SKM-1 treated with dmso at 0.1 percent for 144 hours (cell line): ENCODE measurements around the gene GGCX.
A peak's percentile ranks its signal among the peaks of the same experiment; 100 is the strongest.
"Not testable (repeated sequence)": the region's sequence is repeated elsewhere in the genome, so short reads cannot be mapped to it uniquely, and the experiment has no call there.

Experiments used
- DNase-seq: peaks from one replicate; lab custom pipeline; 2025; ENCODE audit not compliant: unreplicated experiment; lab: John Stamatoyannopoulos, UW

GGCX gene

DNA sequence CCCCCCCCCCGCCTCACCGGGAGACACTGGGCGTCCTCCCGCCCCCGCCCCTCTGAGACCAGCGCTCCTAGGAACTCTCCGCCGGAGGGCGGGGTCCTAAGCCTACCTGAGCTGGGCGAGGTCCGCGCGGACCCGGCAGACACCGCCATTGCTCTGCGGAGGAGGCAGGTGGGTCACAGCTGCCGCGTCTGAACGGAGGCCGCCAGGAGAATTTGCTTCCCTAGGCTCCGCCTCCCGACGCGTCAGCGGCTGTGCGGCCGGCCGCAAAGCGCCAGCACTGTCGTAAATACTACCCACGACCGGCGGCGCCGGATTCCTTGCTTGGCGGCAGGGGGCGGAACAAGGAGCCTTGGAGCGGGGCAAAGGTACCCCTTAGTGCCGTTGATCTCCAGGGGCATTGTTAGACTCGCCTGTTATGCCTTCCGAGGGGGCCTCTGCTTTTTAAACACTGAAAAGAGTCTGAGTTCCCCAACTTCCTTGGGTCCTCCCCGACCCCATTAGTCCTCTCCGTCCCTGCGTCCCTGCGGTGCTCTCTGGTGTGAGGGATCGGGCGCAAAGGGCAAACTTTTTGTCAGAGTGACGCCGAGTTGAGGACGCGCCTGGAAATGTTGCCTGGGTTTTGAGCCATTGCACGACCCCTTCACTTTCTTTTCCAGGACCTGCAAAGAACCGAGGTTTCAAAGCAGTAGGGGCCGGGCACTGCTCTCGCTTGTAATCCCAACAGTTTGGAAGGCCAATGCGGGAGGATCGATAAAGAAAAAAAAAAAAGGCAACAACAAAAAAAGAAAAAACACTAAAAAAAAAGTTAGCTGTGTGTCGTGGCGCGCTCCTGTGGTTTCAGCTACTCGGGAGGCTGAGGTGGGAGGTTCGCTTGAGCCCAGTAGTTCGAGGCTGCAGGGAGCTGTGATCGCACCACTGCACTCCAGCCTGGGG lies at the start of gene GGCX:
Gene GGCX, minus strand, starts transcription at position 214 of the 933 bp plus-strand sequence. Its CDS starts 65 bp downstream, at position 149.
- peak; percentile 96 for DNase-seq

- no peak for DNase-seq
Observed at GRCh38 chr2:85607268-85608215, 46.2 kb upstream of the GGCX start.

DNA sequence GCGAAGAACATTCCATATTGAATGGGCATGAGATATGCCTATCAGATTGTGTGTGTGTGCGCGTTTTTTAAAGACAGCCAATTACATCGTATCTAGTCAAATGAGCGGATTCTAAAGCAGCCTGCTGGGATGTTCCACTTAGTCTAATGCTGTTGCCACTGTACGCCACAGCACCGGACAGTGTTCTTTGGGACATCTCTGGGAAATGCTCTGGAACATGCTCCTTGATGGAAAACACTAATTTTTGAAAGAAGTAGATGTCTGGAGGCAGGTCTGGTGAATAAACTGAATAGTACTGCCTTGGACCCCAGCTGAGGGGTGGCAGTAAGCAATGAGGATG lies 44.8 kb upstream of the GGCX start:
- DNase-seq: no peak

DNA sequence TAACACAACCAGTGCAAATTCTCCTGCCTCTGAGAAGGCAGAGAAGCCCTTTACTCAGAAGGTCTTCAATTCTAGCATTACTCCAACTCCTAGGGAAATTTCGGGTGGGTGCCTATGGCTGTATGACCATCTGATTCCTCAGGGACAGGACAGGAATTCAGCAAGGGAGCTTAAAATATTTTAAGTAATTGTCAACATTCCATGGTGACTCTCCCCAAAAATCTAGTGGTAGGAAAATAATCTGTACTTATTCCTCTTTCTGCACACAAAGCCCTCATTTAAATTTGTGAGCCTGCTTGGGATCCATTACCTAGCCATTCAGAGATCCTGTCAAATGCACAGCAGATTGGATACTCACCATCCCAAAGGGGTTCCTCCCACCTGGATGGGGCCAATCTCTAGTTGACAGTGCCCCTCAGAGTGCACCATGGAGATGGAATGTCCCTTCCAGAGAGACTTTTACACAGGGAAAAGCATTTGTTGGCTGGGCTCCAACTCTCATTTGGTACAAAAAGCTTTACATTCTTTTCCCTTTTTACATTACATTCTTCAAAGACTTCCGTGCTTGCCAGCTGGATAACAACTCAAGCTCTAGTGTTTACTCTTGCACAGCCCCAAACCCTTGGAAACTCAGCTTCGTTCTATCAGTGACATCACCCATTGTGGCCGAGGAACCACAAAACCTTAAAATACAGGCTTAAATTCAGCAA lies 44.3 kb upstream of the GGCX start:
- no peak for DNase-seq

DNA sequence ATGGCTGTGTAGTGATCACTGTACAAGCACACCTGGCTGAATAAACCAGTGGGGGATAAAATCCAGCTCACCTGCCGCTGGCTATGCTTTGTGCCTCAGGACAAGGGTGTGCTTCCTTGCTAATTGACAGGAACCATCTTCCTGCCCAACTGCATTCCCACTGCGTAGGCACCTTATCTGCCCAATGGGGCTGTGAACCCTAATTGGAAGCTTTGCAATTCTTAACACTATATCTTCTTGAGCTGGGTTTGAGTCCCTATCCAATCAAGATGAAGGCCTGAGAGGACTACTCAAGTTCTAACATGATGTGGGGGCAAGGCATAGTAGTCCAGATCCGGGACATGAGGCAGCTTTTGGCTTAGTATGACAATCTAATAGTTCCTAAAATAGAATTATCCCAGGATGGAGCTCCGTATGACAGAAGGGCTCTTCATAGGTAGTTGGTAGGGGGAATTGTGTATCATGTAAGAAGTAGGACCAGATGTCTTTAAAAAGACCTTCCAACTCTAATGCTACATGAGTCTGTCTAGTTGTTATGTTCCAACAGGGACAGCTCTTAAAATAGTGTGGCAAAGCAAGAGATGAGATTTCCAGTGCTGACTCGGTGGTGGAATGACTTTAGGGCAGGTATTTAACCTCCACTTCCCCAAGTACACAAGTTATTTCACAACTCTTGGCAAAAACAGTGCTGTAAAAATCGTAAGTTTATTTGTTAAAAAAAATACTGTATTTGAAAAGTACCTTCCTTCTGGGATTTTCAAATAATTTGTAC lies 43.5 kb upstream of the GGCX start:
- no peak for DNase-seq

DNA sequence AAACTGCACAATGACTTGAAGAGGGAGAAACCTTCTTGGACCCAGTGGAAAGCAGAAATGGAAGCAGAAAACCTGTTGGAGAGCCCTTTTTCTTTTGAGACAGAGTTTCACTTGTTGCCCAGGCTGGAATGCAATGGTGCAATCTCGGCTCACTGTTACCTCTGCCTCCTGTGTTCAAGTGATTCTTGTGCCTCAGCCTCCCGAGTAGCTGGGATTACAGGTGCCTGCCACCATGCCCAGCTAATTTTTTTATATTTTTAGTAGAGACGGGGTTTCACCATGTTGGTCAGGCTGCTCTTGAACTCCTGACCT lies 42.8 kb upstream of the GGCX start:
- not testable (repeated sequence) for DNase-seq

GRCh38 chr2:85602476-85603234 lies 41.4 kb upstream of the GGCX start, which contains the start of gene TMEM150A:
Gene TMEM150A, minus strand, starts transcription at chr2:85602698. Its CDS starts 750 bp downstream, at chr2:85601948.
- DNase-seq: peak; percentile 98

GRCh38 chr2:85601771-85602475 lies 40.6 kb upstream of the GGCX start:
- no peak for DNase-seq

GRCh38 chr2:85600951-85601770 lies 39.9 kb upstream of the GGCX start:
- DNase-seq: no peak

GRCh38 chr2:85600235-85600575 lies 38.9 kb upstream of the GGCX start:
- no peak for DNase-seq

- DNase-seq: no peak
Observed at GRCh38 chr2:85599468-85600234, 38.4 kb upstream of the GGCX start.

DNA sequence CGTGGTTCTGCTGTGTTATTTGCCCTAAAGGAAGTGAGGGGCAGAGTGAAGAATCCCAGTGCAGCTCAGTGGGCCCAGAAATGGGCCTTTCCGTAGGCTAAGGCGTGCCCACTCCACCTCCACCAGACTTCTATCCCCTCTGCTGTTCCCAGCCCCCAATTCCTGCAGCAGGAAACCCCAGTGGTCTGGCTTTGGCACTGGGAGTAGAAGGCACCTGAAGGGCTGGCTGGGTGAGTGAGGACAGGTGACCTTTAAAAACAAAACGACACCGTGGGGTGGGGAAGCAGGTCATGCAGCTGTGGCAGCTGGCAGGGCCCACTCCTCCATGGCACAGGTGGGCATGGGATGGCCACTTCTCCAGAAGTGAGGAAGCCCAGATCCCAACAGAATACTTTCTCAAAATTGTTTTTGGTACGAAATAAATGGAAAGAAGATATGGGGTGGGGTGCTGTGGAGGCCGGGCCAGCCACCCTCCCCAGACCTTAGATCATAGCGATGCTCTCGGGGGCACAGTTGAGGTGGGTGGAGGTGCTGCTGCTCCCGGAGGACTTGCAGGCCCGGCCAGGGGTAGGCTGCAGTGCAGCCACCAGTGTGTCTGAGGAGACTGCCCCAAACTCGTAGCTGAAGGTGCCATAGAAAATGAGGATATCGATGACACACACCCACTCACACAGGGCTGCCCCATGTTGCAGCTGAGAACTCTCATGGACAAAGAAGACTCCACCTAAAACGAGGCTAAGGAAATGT lies 37.5 kb upstream of the GGCX start:
- DNase-seq: no peak

GRCh38 chr2:85597241-85597640 lies 35.9 kb upstream of the GGCX start:
- no peak for DNase-seq

GRCh38 chr2:85596486-85597143 lies 35.3 kb upstream of the GGCX start:
- no peak for DNase-seq

DNA sequence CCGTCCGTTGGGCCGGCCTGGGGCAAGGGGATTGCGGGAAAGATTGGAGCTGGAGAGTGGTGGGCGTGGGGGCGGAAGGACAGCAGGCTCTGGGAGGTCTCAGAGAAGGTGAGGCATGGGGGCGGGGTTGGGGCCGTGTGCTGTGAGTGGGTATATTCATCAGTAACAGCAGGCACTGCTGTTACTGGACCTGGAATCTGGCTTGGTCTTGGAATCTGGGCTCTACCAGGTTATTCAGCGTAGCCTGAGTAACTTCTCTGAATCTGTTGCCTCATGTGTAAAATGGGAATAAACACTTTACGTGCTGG lies 34.7 kb upstream of the GGCX start:
- no peak for DNase-seq

DNA sequence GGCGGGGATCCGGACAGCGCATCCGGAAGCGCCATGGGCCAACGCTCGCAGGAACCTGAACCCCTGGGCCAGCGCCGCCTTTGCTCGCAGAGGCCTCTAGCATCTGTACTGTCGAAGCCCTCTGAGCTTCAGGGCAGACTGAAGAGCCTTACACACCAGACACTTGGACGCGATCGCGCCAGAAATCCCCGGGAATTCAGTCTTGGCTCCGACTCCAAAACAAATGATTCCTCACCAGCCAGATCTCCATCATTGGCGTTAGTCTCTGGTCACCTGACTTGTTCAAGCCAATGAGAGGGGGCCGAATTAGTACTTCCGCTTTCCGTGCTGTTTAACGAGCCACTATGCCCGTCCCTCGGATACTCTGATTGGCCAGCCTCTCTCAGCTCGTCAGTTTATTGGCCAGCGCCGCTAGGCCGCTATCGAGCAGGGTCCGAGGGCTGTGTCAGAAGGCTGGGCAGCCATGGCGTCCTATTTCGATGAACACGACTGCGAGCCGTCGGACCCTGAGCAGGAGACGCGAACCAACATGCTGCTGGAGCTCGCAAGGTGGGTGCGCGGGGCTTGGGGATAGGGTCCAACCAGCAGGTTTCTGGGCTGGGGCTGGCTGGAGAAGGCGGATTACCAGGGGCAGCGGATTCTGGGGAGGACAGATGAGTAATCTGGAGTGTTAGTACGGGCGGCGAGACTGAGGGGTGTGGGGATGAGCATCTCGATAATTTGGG lies 34.2 kb upstream of the GGCX start, which contains the start of gene RNF181:
Gene RNF181, plus strand, starts transcription at position 445 of the 725 bp plus-strand sequence. Its CDS starts 19 bp downstream, at position 464.
- peak; percentile 100 for DNase-seq
